Neural progenitor cell (in vitro differentiated cells): Measurements from ENCODE around the gene SLC28A1. TPM values are rescaled to one million over a fixed set of nuclear protein-coding genes. Genes with fewer than 3 reads are reported as not detected.

Experiments
- DNase-seq: peaks from one replicate; pipeline ENCODE4 v3.0.0-alpha.2; 2016; ENCODE audit warnings: low spot score
- H2AFZ ChIP-seq: fragments of 200-600 bp; sonication (generic); replicated peaks from 2 replicates; pipeline ENCODE4 v1.6.1; 2016; ENCODE audit warnings: antibody characterized with exemption
- H3F3A ChIP-seq: fragments of 200-600 bp; sonication (generic); 2 replicates; pipeline ENCODE4 v1.6.1; 2016; ENCODE audit warnings: antibody characterized with exemption, low read depth
- H3K27ac ChIP-seq: fragments of 200-600 bp; sonication (generic); 2 replicates; pipeline ENCODE4 v1.5.1; 2016; ENCODE audit warnings: mild to moderate bottlenecking
- H3K27me3 ChIP-seq: fragments of 200-600 bp; sonication (generic); 2 replicates; pipeline ENCODE4 v1.6.1; 2016; ENCODE audit warnings: mild to moderate bottlenecking, moderate library complexity
- H3K36me3 ChIP-seq: fragments of 200-600 bp; sonication (generic); 2 replicates; pipeline ENCODE4 v1.5.1; 2016
- H3K4me1 ChIP-seq: fragments of 200-600 bp; sonication (generic); 2 replicates; pipeline ENCODE4 v1.6.1; 2016; ENCODE audit warnings: mixed run types
- H3K4me2 ChIP-seq: fragments of 200-600 bp; sonication (generic); 2 replicates; pipeline ENCODE4 v1.6.1; 2016
- H3K4me3 ChIP-seq: fragments of 200-600 bp; sonication (generic); 2 replicates; pipeline ENCODE4 v1.5.1; 2016
- H3K79me2 ChIP-seq: fragments of 200-600 bp; sonication (generic); 2 replicates; pipeline ENCODE4 v1.6.1; 2016; ENCODE audit warnings: low read depth
- H3K9ac ChIP-seq: fragments of 200-600 bp; sonication (generic); 2 replicates; pipeline ENCODE4 v1.6.1; 2016
- H3K9me3 ChIP-seq: fragments of 200-600 bp; sonication (generic); 2 replicates; pipeline ENCODE4 v1.5.1; 2016; ENCODE audit warnings: low read depth
- H4K20me1 ChIP-seq: fragments of 200-600 bp; sonication (generic); 2 replicates; pipeline ENCODE4 v1.6.1; 2016; ENCODE audit warnings: low read depth
- H3K27ac Mint-ChIP-seq: 3 replicates; pipeline ENCODE4 v1.8.0; 2021; ENCODE audit warnings: mixed read lengths
- H3K27me3 Mint-ChIP-seq: 2 replicates; pipeline ENCODE4 v1.8.0; 2022; ENCODE audit warnings: low read depth, mild to moderate bottlenecking, inconsistent platforms, moderate library complexity, mixed read lengths; ENCODE audit not compliant: insufficient read depth
- H3K36me3 Mint-ChIP-seq: 3 replicates; pipeline ENCODE4 v1.8.0; 2021; ENCODE audit warnings: mixed read lengths
- H3K4me1 Mint-ChIP-seq: 3 replicates; pipeline ENCODE4 v1.8.0; 2021; ENCODE audit warnings: mixed read lengths
- H3K4me3 Mint-ChIP-seq: 3 replicates; pipeline ENCODE4 v1.8.0; 2021; ENCODE audit warnings: mild to moderate bottlenecking, moderate library complexity, mixed read lengths
- H3K9me3 Mint-ChIP-seq: 3 replicates; pipeline ENCODE4 v1.8.0; 2020; ENCODE audit warnings: mixed read lengths
- EZH2 ChIP-seq: fragments of 200-600 bp; sonication (generic); IDR thresholded peaks from 2 replicates; pipeline ENCODE4 v1.6.1; 2017; ENCODE audit warnings: antibody characterized with exemption, mild to moderate bottlenecking, moderate library complexity
- EZH2phosphoT487 ChIP-seq: fragments of 200-600 bp; sonication (generic); IDR thresholded peaks from 2 replicates; pipeline ENCODE4 v1.6.1; 2017; ENCODE audit warnings: antibody characterized with exemption
- total RNA-seq: library from RNA; depleted of rRNA; stranded (reverse); fragments of >200 nt; gene quantifications from 2 replicates; pipeline ENCODE4 v1.2.3, GENCODE V29; 2015; ENCODE audit warnings: low replicate concordance
- TF ChIP-seq, protein P1 (sequence below): fragments of 200-600 bp; sonication (generic); IDR thresholded peaks from 2 replicates; pipeline ENCODE4 v1.5.1; 2017; ENCODE audit warnings: antibody characterized with exemption, mild to moderate bottlenecking

SLC28A1 gene
- total RNA-seq, 1 donor from 2014 or later = not detected

- H3K27me3 ChIP-seq = no peaks in the 10 kb centered on the region
- H3K27ac ChIP-seq = no peak overlapping the region
- H2AFZ ChIP-seq = no peak overlapping the region
- Mint-ChIP-seq H3K27ac (no peak overlapping the region), H3K4me1 (no peaks in the 10 kb centered on the region), H3K4me3 (no peak overlapping the region), H3K27me3 (peaks cover 6% of the 10 kb centered on the region), H3K9me3 (peaks cover 3% of the 10 kb centered on the region), H3K36me3 (no peaks in the 10 kb centered on the region)
- no peaks in the 10 kb centered on the region for H3K9me3 ChIP-seq
- no peaks in the 10 kb centered on the region for H4K20me1 ChIP-seq
- TF ChIP-seq EZH2 (no peak), EZH2phosphoT487 (no peak)
- TF ChIP-seq, protein P1, sequence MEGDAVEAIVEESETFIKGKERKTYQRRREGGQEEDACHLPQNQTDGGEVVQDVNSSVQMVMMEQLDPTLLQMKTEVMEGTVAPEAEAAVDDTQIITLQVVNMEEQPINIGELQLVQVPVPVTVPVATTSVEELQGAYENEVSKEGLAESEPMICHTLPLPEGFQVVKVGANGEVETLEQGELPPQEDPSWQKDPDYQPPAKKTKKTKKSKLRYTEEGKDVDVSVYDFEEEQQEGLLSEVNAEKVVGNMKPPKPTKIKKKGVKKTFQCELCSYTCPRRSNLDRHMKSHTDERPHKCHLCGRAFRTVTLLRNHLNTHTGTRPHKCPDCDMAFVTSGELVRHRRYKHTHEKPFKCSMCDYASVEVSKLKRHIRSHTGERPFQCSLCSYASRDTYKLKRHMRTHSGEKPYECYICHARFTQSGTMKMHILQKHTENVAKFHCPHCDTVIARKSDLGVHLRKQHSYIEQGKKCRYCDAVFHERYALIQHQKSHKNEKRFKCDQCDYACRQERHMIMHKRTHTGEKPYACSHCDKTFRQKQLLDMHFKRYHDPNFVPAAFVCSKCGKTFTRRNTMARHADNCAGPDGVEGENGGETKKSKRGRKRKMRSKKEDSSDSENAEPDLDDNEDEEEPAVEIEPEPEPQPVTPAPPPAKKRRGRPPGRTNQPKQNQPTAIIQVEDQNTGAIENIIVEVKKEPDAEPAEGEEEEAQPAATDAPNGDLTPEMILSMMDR = no peak
- H3K79me2 ChIP-seq = no peaks in the 10 kb centered on the region
- H3K9ac ChIP-seq = no peak overlapping the region
- no peak overlapping the region for H3K4me3 ChIP-seq
- H3K4me2 ChIP-seq = no peak overlapping the region
- no peaks in the 10 kb centered on the region for H3K4me1 ChIP-seq
- DNase-seq = no peak
- no peaks in the 10 kb centered on the region for H3F3A ChIP-seq
- no peaks in the 10 kb centered on the region for H3K36me3 ChIP-seq
Measured at GRCh38 chr15:84840741-84841429, 43.6 kb upstream of the SLC28A1 start.

DNA sequence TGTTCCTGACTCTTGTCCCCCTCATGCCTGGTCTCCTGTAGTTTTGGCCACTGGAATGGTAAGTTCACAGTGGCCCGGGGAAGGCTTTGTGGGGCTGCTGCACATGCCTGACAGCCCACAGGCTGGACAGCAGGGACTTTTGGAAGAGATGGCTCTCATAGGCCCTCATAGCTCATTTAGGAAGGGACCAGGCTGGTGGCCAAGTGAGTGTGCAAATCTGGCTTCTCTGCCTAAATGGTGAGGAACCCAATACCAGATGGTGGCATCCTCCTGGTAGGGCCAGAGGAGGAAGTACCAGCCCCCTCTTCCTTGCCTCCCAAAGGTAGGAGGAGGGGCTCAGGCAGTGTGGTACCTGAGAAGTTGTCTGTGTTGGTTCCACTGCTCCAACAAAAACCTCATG lies 41.7 kb upstream of the SLC28A1 start:
- Histone ChIP-seq H3K9me3 (no peaks in the 10 kb centered on the region), H3K79me2 (no peaks in the 10 kb centered on the region), H2AFZ (no peak overlapping the region), H3K9ac (no peak overlapping the region), H3K36me3 (no peaks in the 10 kb centered on the region), H3K4me1 (no peaks in the 10 kb centered on the region), H3K4me3 (no peak overlapping the region), H3K4me2 (no peak overlapping the region), H4K20me1 (no peaks in the 10 kb centered on the region), H3F3A (no peaks in the 10 kb centered on the region), H3K27me3 (no peaks in the 10 kb centered on the region), H3K27ac (no peak overlapping the region)
- H3K4me3 Mint-ChIP-seq = no peak overlapping the region
- DNase-seq = no peak
- H3K9me3 Mint-ChIP-seq = peaks cover 16% of the 10 kb centered on the region
- no peaks in the 10 kb centered on the region for H3K4me1 Mint-ChIP-seq
- no peak overlapping the region for H3K27ac Mint-ChIP-seq
- no peaks in the 10 kb centered on the region for H3K36me3 Mint-ChIP-seq
- TF ChIP-seq, protein P1 = no peak
- TF ChIP-seq EZH2 (no peak), EZH2phosphoT487 (no peak)
- H3K27me3 Mint-ChIP-seq = peaks cover 5% of the 10 kb centered on the region

GRCh38 chr15:84844964-84845363 lies 39.5 kb upstream of the SLC28A1 start:
- Histone ChIP-seq H3K36me3 (no peaks in the 10 kb centered on the region), H4K20me1 (no peaks in the 10 kb centered on the region), H3K4me1 (no peaks in the 10 kb centered on the region), H3K79me2 (no peaks in the 10 kb centered on the region), H3K4me2 (no peak overlapping the region), H3K9ac (no peak overlapping the region), H3K27ac (no peak overlapping the region), H3K4me3 (no peak overlapping the region), H3K27me3 (no peaks in the 10 kb centered on the region), H3F3A (no peaks in the 10 kb centered on the region), H2AFZ (no peak overlapping the region), H3K9me3 (no peaks in the 10 kb centered on the region)
- Mint-ChIP-seq H3K27ac (no peak overlapping the region), H3K4me1 (no peaks in the 10 kb centered on the region), H3K36me3 (no peaks in the 10 kb centered on the region), H3K27me3 (peaks cover 5% of the 10 kb centered on the region), H3K9me3 (peaks cover 18% of the 10 kb centered on the region), H3K4me3 (no peak overlapping the region)
- DNase-seq = no peak
- no peak for TF ChIP-seq EZH2phosphoT487
- TF ChIP-seq, protein P1 = no peak
- no peak for TF ChIP-seq EZH2
